Neural progenitor cell (in vitro differentiated cells): ENCODE results near the gene IGSF6. TPM values are rescaled to one million over a fixed set of nuclear protein-coding genes. Genes with fewer than 3 reads are reported as not detected.

Experiments
- DNase-seq: peaks from one replicate; pipeline ENCODE4 v3.0.0-alpha.2; 2016; ENCODE audit warnings: low spot score
- H2AFZ ChIP-seq: fragments of 200-600 bp; sonication (generic); replicated peaks from 2 replicates; pipeline ENCODE4 v1.6.1; 2016; ENCODE audit warnings: antibody characterized with exemption
- H3F3A ChIP-seq: fragments of 200-600 bp; sonication (generic); 2 replicates; pipeline ENCODE4 v1.6.1; 2016; ENCODE audit warnings: antibody characterized with exemption, low read depth
- H3K27ac ChIP-seq: fragments of 200-600 bp; sonication (generic); 2 replicates; pipeline ENCODE4 v1.5.1; 2016; ENCODE audit warnings: mild to moderate bottlenecking
- H3K27me3 ChIP-seq: fragments of 200-600 bp; sonication (generic); 2 replicates; pipeline ENCODE4 v1.6.1; 2016; ENCODE audit warnings: mild to moderate bottlenecking, moderate library complexity
- H3K36me3 ChIP-seq: fragments of 200-600 bp; sonication (generic); 2 replicates; pipeline ENCODE4 v1.5.1; 2016
- H3K4me1 ChIP-seq: fragments of 200-600 bp; sonication (generic); 2 replicates; pipeline ENCODE4 v1.6.1; 2016; ENCODE audit warnings: mixed run types
- H3K4me2 ChIP-seq: fragments of 200-600 bp; sonication (generic); 2 replicates; pipeline ENCODE4 v1.6.1; 2016
- H3K4me3 ChIP-seq: fragments of 200-600 bp; sonication (generic); 2 replicates; pipeline ENCODE4 v1.5.1; 2016
- H3K79me2 ChIP-seq: fragments of 200-600 bp; sonication (generic); 2 replicates; pipeline ENCODE4 v1.6.1; 2016; ENCODE audit warnings: low read depth
- H3K9ac ChIP-seq: fragments of 200-600 bp; sonication (generic); 2 replicates; pipeline ENCODE4 v1.6.1; 2016
- H3K9me3 ChIP-seq: fragments of 200-600 bp; sonication (generic); 2 replicates; pipeline ENCODE4 v1.5.1; 2016; ENCODE audit warnings: low read depth
- H4K20me1 ChIP-seq: fragments of 200-600 bp; sonication (generic); 2 replicates; pipeline ENCODE4 v1.6.1; 2016; ENCODE audit warnings: low read depth
- H3K27ac Mint-ChIP-seq: 3 replicates; pipeline ENCODE4 v1.8.0; 2021; ENCODE audit warnings: mixed read lengths
- H3K27me3 Mint-ChIP-seq: 2 replicates; pipeline ENCODE4 v1.8.0; 2022; ENCODE audit warnings: low read depth, mild to moderate bottlenecking, inconsistent platforms, moderate library complexity, mixed read lengths; ENCODE audit not compliant: insufficient read depth
- H3K36me3 Mint-ChIP-seq: 3 replicates; pipeline ENCODE4 v1.8.0; 2021; ENCODE audit warnings: mixed read lengths
- H3K4me1 Mint-ChIP-seq: 3 replicates; pipeline ENCODE4 v1.8.0; 2021; ENCODE audit warnings: mixed read lengths
- H3K4me3 Mint-ChIP-seq: 3 replicates; pipeline ENCODE4 v1.8.0; 2021; ENCODE audit warnings: mild to moderate bottlenecking, moderate library complexity, mixed read lengths
- H3K9me3 Mint-ChIP-seq: 3 replicates; pipeline ENCODE4 v1.8.0; 2020; ENCODE audit warnings: mixed read lengths
- EZH2 ChIP-seq: fragments of 200-600 bp; sonication (generic); IDR thresholded peaks from 2 replicates; pipeline ENCODE4 v1.6.1; 2017; ENCODE audit warnings: antibody characterized with exemption, mild to moderate bottlenecking, moderate library complexity
- EZH2phosphoT487 ChIP-seq: fragments of 200-600 bp; sonication (generic); IDR thresholded peaks from 2 replicates; pipeline ENCODE4 v1.6.1; 2017; ENCODE audit warnings: antibody characterized with exemption
- total RNA-seq: library from RNA; depleted of rRNA; stranded (reverse); fragments of >200 nt; gene quantifications from 2 replicates; pipeline ENCODE4 v1.2.3, GENCODE V29; 2015; ENCODE audit warnings: low replicate concordance
- TF ChIP-seq, protein P1 (sequence below): fragments of 200-600 bp; sonication (generic); IDR thresholded peaks from 2 replicates; pipeline ENCODE4 v1.5.1; 2017; ENCODE audit warnings: antibody characterized with exemption, mild to moderate bottlenecking

The IGSF6 gene
- total RNA-seq, 1 donor from 2014 or later, result not detected

DNA sequence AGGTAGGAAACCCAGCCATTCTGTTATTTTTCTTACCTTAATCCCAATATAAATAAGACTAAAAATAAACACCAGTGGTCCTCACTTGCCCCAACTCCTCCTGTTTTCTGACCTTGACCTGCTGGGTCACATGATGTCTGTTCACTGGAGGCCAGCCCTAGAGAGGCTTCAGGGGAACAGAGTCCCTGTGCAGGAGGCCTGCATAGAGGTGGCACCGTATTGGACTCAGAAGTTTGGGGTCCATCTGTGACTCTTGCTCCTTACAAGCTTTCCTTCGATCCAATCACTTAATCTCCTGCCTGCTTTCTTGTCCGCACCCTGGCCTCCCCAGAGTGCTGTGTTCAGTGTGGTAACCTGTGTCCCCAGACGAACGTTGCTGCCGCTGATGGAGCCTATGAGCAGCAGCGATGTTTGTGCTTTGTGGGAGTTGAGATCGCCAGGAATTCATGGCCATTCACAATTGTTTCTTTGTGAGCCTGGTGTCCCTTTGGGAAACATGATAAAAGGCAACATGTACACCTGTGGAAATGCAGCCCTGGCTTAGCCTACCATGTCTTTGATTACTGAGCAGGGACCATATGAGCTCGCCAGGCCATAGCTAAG, 4.7 kb downstream of the IGSF6 start:
- no peaks in the 10 kb centered on the region for H3K4me1 Mint-ChIP-seq
- no peaks in the 10 kb centered on the region for H3K4me1 ChIP-seq
- H3K36me3 ChIP-seq, result no peaks in the 10 kb centered on the region
- TF ChIP-seq EZH2phosphoT487 (no peak), EZH2 (no peak)
- TF ChIP-seq, protein P1, sequence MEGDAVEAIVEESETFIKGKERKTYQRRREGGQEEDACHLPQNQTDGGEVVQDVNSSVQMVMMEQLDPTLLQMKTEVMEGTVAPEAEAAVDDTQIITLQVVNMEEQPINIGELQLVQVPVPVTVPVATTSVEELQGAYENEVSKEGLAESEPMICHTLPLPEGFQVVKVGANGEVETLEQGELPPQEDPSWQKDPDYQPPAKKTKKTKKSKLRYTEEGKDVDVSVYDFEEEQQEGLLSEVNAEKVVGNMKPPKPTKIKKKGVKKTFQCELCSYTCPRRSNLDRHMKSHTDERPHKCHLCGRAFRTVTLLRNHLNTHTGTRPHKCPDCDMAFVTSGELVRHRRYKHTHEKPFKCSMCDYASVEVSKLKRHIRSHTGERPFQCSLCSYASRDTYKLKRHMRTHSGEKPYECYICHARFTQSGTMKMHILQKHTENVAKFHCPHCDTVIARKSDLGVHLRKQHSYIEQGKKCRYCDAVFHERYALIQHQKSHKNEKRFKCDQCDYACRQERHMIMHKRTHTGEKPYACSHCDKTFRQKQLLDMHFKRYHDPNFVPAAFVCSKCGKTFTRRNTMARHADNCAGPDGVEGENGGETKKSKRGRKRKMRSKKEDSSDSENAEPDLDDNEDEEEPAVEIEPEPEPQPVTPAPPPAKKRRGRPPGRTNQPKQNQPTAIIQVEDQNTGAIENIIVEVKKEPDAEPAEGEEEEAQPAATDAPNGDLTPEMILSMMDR, result no peak
- no peak overlapping the region for H2AFZ ChIP-seq
- H3K4me3 ChIP-seq, result no peak overlapping the region
- H3K4me3 Mint-ChIP-seq, result no peak overlapping the region
- no peaks in the 10 kb centered on the region for H3F3A ChIP-seq
- H3K79me2 ChIP-seq, result peaks cover 4% of the 10 kb centered on the region
- no peaks in the 10 kb centered on the region for H3K9me3 Mint-ChIP-seq
- no peak for DNase-seq
- H3K27ac Mint-ChIP-seq, result no peak overlapping the region
- no peaks in the 10 kb centered on the region for H3K9me3 ChIP-seq
- H3K27me3 Mint-ChIP-seq, result no peaks in the 10 kb centered on the region
- H3K4me2 ChIP-seq, result no peak overlapping the region
- H3K9ac ChIP-seq, result no peak overlapping the region
- H4K20me1 ChIP-seq, result no peaks in the 10 kb centered on the region
- no peak overlapping the region for H3K27ac ChIP-seq
- H3K27me3 ChIP-seq, result no peaks in the 10 kb centered on the region
- H3K36me3 Mint-ChIP-seq, result peaks cover 8% of the 10 kb centered on the region

- Histone ChIP-seq H3K79me2 (peaks cover 4% of the 10 kb centered on the region), H3K27me3 (no peaks in the 10 kb centered on the region), H3K9me3 (no peaks in the 10 kb centered on the region), H3K36me3 (no peaks in the 10 kb centered on the region), H3K4me1 (no peaks in the 10 kb centered on the region), H3K4me2 (no peak overlapping the region), H3K27ac (no peak overlapping the region), H4K20me1 (no peaks in the 10 kb centered on the region), H2AFZ (no peak overlapping the region), H3K4me3 (no peak overlapping the region), H3F3A (no peaks in the 10 kb centered on the region), H3K9ac (no peak overlapping the region)
- no peak overlapping the region for H3K4me3 Mint-ChIP-seq
- H3K36me3 Mint-ChIP-seq, result peaks cover 6% of the 10 kb centered on the region
- H3K4me1 Mint-ChIP-seq, result no peaks in the 10 kb centered on the region
- DNase-seq, result no peak
- H3K9me3 Mint-ChIP-seq, result no peaks in the 10 kb centered on the region
- H3K27ac Mint-ChIP-seq, result no peak overlapping the region
- no peaks in the 10 kb centered on the region for H3K27me3 Mint-ChIP-seq
- TF ChIP-seq EZH2phosphoT487, result no peak
- TF ChIP-seq EZH2, result no peak
Measured at GRCh38 chr16:21646721-21647561, 5.5 kb downstream of the IGSF6 start.

- H3K27ac Mint-ChIP-seq, result no peak overlapping the region
- no peaks in the 10 kb centered on the region for H3K27me3 Mint-ChIP-seq
- peaks cover 6% of the 10 kb centered on the region for H3K36me3 Mint-ChIP-seq
- no peaks in the 10 kb centered on the region for H3K4me1 Mint-ChIP-seq
- H3K4me3 Mint-ChIP-seq, result no peak overlapping the region
- H3K9me3 Mint-ChIP-seq, result no peaks in the 10 kb centered on the region
- Histone ChIP-seq H3K27me3 (no peaks in the 10 kb centered on the region), H3F3A (no peaks in the 10 kb centered on the region), H2AFZ (no peak overlapping the region), H4K20me1 (no peaks in the 10 kb centered on the region), H3K9ac (no peak overlapping the region), H3K36me3 (no peaks in the 10 kb centered on the region), H3K4me2 (no peak overlapping the region), H3K4me1 (no peaks in the 10 kb centered on the region), H3K9me3 (no peaks in the 10 kb centered on the region), H3K79me2 (peaks cover 4% of the 10 kb centered on the region), H3K4me3 (no peak overlapping the region), H3K27ac (no peak overlapping the region)
- DNase-seq, result no peak
- no peak for TF ChIP-seq EZH2phosphoT487
- TF ChIP-seq, protein P1, result no peak
- no peak for TF ChIP-seq EZH2
Measured at GRCh38 chr16:21646091-21646490, 6.3 kb downstream of the IGSF6 start.

GRCh38 chr16:21645261-21645721, 7.1 kb downstream of the IGSF6 start:
- Histone ChIP-seq H3K79me2 (peaks cover 4% of the 10 kb centered on the region), H3K27me3 (no peaks in the 10 kb centered on the region), H2AFZ (no peak overlapping the region), H3K36me3 (no peaks in the 10 kb centered on the region), H3K9me3 (no peaks in the 10 kb centered on the region), H4K20me1 (no peaks in the 10 kb centered on the region), H3K27ac (no peak overlapping the region), H3K9ac (no peak overlapping the region), H3K4me3 (no peak overlapping the region), H3K4me2 (no peak overlapping the region), H3F3A (no peaks in the 10 kb centered on the region), H3K4me1 (no peaks in the 10 kb centered on the region)
- Mint-ChIP-seq H3K9me3 (no peaks in the 10 kb centered on the region), H3K4me3 (no peak overlapping the region), H3K27ac (no peak overlapping the region), H3K36me3 (peaks cover 6% of the 10 kb centered on the region), H3K4me1 (no peaks in the 10 kb centered on the region), H3K27me3 (no peaks in the 10 kb centered on the region)
- no peak for TF ChIP-seq EZH2phosphoT487
- TF ChIP-seq, protein P1, result no peak
- TF ChIP-seq EZH2, result no peak
- no peak for DNase-seq
